Measurements from ENCODE around the gene GRB10. TPM values are rescaled to one million over a fixed set of nuclear protein-coding genes. Genes with fewer than 3 reads are reported as not detected.

GRB10 gene
- total RNA-seq, 4 donors from 2014 or later = 33.9 to 72.6 (median 41.8) TPM

DNA sequence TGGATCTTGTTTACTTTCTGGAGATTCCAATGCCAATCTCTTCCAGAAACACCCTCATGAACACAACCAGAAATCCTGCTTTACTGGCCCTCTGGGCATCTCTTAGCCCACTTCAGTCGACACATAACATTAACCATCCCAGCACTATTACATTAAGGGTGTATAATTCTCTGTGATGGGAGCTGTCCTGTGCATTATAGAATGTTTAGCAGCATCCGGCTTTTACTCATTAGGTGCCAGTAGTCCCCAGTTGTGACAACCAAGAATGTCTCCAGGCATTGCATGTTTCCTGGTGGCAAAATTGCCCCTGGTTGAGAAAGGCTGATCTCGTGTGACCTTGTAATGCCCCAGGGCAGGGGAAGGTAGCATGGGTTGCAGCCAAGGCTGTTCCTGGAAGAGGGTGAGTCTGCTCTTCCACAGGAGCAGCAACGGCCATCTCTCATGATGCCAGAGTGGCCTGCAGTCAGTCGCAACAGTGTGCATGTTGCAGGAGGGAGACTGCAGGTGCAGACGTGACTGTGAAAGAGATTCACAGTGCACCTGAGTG, 214.9 kb downstream of the GRB10 start:
- intact Hi-C loops (cut with DNase I; ENCODE audit: low total_unique reads) = no loop called here
- Histone ChIP-seq H3K4me3 (no peak overlapping the region), H3K27ac (no peak overlapping the region), H3K9me3 (no peaks in the 10 kb centered on the region), H3K4me1 (no peaks in the 10 kb centered on the region), H3K36me3 (no peaks in the 10 kb centered on the region), H3K27me3 (no peaks in the 10 kb centered on the region)
- TF ChIP-seq POLR2A (IDR thresholded peaks at IDR 0.05) (no peak), CTCF (IDR thresholded peaks at IDR 0.05) (no peak)
- DNase-seq = no peak

- intact Hi-C loops (cut with DNase I; ENCODE audit: low total_unique reads) = no loop called here
Measured at GRCh38 chr7:50565977-50566376, 216.7 kb downstream of the GRB10 start.

GRCh38 chr7:50565559-50565916, 217.2 kb downstream of the GRB10 start:
- H3K36me3 ChIP-seq = no peaks in the 10 kb centered on the region
- H3K27me3 ChIP-seq = no peaks in the 10 kb centered on the region
- no peak for TF ChIP-seq CTCF (IDR thresholded peaks at IDR 0.05)
- no peak overlapping the region for H3K4me3 ChIP-seq
- no peak for DNase-seq
- intact Hi-C loops (cut with DNase I; ENCODE audit: low total_unique reads) = no loop called here
- H3K27ac ChIP-seq = no peak overlapping the region
- H3K4me1 ChIP-seq = no peaks in the 10 kb centered on the region
- no peaks in the 10 kb centered on the region for H3K9me3 ChIP-seq

More at GRCh38 chr7:50565977-50566376, 216.7 kb downstream of the GRB10 start:
- Histone ChIP-seq H3K27me3 (no peaks in the 10 kb centered on the region), H3K9me3 (no peaks in the 10 kb centered on the region), H3K4me3 (no peak overlapping the region), H3K4me1 (no peaks in the 10 kb centered on the region), H3K36me3 (no peaks in the 10 kb centered on the region), H3K27ac (no peak overlapping the region)
- no peak for TF ChIP-seq POLR2A (IDR thresholded peaks at IDR 0.05)
- no peak for TF ChIP-seq CTCF (IDR thresholded peaks at IDR 0.05)
- DNase-seq = no peak

- Histone ChIP-seq H3K36me3 (no peaks in the 10 kb centered on the region), H3K4me3 (no peak within 1 kb of the TSS), H3K4me1 (no peaks in the 10 kb centered on the region), H3K27me3 (no peaks in the 10 kb centered on the region), H3K9me3 (no peaks in the 10 kb centered on the region), H3K27ac (no peak within 1 kb of the TSS)
- no peak for DNase-seq
- intact Hi-C loops (cut with DNase I; ENCODE audit: low total_unique reads) = no loop called here
- no peak for TF ChIP-seq CTCF (IDR thresholded peaks at IDR 0.05)
- TF ChIP-seq POLR2A (IDR thresholded peaks at IDR 0.05) = no peak
Measured at GRCh38 chr7:50564640-50565558, 217.8 kb downstream of the GRB10 start, which contains the start of gene DDC. DDC (minus strand) TSS chr7:50565405; CDS start chr7:50544085, 21,320 bp downstream.

- Histone ChIP-seq H3K36me3 (no peaks in the 10 kb centered on the region), H3K27me3 (no peaks in the 10 kb centered on the region), H3K9me3 (no peaks in the 10 kb centered on the region), H3K4me3 (no peak overlapping the region), H3K27ac (no peak overlapping the region), H3K4me1 (no peaks in the 10 kb centered on the region)
- TF ChIP-seq POLR2A (IDR thresholded peaks at IDR 0.05) = no peak
- no peak for TF ChIP-seq CTCF (IDR thresholded peaks at IDR 0.05)
- intact Hi-C loops (cut with DNase I; ENCODE audit: low total_unique reads) = no loop called here
- no peak for DNase-seq
Measured at GRCh38 chr7:50564171-50564570, 218.5 kb downstream of the GRB10 start.

All from uterus (tissue), 4 donors.